HG02981 (cell line): ENCODE data around the gene ST3GAL5.
"Not testable (repeated sequence)": the region's sequence is repeated elsewhere in the genome, so short reads cannot be mapped to it uniquely, and the experiment has no call there.

Experiments used
- ATAC-seq: cut with Tn5 transposase; IDR thresholded peaks from one replicate; pipeline ENCODE4 v1.9.1; 2021; ENCODE audit warnings: mild to moderate bottlenecking, moderate library complexity; ENCODE audit not compliant: unreplicated experiment

ST3GAL5 gene

DNA sequence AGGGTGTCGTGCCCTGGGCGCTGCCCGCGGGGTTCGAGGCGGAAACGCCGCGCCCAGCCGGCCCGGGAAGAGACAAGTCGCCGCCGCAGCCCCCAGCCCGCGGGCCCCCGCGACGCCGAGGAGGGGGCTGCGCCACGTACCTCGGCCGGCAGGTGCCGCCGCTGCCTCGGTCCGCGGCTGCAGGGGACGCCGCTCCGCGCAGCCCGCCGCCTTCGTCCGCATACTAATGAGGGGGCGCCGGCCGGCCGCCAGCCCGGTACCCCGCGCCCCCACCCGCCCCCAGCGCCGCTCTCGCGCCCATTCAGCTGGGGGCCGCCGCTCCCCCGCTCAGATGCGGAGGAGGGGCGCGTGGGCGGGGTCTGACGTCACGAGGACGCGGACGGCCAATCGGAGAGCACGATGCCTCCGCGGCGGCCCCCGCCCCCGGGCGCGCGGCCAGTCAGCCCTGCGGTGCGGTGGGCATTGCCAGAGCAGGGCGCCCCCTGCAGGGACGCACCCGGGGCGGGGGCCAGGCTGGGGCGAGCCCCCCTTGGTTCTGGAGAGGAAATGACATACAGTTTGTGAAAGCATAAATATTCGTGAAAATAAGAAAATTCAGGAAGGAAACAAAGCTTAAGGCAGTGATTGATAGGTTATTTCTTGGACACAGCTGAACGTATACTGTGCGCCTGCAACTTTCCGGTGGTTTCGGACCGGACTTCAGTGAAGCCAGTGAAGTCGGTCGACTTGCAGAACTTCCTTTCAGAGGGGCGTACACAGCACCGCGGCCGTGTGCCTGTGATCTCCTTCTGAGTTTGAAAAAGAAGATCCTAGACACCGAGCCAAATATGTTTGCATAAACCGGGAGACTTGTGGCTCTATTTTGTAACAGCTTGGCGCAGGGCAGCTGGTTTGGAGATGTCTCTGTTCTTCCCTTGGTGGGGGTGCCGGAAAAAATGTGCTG, at the start of gene ST3GAL5:
Gene ST3GAL5 (minus strand): TSS at position 307 of the 943 bp plus-strand sequence. CDS start 85 bp downstream, at position 222.
- ATAC-seq, result peak; percentile 82

DNA sequence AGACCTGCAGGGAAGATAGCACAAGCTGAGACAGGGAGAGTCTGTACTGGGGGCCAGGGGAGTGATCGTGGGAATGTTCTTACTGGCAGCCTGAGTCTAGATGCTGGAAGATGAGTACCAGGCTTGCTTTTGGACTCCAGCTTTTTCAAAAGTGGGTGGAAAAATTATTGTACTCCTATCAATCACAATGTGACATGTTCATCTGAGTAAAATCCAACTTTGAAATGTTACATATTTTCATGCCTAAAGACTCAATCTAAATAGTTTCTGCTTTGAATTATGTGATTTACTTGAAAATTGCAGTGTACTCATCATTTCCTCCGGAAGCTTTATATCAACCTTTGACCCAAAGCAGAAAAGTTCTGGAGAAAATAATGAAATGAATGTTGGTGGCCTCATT, 49.7 kb upstream of the ST3GAL5 start:
- no peak for ATAC-seq

DNA sequence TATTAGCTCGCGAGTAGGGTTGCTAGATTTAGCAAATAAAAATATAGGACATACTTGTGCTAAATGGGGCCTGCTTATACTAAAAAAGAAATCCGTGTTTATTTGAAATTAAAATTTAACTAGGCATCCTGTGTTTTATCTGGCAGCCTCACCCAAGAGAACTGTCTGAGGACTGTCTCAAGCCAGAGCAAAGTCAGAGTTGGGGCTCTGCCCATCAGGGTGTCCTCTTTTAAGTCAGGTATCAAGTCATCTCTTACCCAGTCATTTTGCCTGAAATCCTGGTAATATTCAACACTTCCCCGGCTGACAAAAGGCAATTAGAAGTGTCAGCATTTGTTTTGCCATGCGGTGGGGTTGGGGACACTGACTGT, 48.3 kb upstream of the ST3GAL5 start:
- ATAC-seq, result no peak

DNA sequence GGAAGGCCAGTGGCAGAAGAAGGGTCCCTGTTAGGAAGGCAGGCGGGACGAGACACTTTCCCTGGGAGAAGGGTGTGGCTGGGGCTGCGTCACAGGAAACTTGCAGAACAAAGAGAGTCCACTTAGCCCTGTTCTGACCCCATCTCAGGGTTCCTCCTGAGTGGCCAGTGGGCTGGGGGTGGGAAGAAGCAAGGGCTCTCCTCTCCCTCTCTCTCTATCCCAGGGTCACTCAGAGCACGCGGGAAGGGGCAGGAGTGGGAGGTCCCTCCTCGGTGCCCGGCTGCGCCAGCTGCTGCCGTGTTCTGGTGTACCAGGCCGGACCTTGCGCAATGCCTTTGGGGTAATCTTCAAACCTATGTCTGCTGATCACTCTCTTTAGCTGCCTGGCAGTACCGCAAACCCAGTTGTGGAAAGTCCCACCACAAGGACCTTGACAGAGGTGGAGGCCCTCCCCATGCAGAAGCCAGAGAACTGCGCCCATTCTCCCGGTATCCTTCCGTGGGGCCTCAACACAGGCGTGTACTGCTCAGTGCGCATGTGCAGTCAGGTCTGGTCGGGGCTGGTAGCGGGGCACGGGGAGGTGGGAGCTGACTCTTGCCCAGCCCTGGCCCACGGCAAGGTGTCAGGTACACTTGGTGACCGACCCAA, 47.8 kb upstream of the ST3GAL5 start:
- no peak for ATAC-seq

DNA sequence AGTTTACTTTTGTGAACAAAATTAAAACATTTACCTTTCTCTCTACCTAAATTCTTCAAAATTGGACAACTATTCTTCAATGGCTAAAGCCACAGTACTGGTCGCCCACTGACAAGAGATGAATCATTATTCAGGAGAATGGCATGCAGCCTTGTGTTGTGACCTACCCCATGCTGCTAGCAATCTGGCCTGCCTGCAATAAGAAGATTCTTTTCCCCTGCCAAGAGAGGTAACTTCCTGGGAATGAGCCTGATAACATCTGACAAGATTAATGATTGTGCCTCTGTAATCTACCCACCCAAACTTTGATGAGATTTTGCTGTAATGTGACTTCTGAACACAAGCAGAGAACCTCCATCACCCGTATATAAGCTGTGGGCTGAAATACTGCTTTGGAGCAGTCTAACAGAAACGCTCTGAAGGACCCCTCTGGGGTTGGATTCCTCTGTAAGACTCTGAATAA, 47.0 kb upstream of the ST3GAL5 start:
- no peak for ATAC-seq

DNA sequence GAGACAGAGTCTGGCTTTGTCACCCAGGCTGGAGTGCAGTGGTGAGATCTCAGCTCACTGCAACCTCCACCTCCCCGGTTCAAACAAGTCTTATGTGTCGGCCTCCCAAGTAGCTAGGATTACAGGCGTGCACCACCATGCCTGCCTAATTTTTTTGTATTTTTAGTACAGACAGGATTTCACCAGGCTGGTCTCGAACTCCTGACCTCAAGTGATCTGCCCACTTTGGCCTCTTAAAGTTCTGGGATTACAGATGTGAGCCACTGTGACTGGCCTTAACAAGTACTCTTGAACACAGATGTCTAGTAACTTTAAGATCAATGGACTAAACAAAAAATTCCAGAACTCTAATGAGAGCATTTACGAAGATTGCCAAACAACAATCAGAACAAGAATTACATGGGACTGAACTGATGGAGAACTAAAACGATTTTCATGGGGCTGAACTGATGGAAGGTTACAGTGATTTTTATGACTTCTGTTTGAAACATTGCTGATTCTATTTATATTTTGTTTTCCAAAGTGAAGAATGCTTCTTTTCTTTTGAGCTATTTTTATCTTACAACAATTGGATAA, 46.5 kb upstream of the ST3GAL5 start:
- no peak for ATAC-seq

DNA sequence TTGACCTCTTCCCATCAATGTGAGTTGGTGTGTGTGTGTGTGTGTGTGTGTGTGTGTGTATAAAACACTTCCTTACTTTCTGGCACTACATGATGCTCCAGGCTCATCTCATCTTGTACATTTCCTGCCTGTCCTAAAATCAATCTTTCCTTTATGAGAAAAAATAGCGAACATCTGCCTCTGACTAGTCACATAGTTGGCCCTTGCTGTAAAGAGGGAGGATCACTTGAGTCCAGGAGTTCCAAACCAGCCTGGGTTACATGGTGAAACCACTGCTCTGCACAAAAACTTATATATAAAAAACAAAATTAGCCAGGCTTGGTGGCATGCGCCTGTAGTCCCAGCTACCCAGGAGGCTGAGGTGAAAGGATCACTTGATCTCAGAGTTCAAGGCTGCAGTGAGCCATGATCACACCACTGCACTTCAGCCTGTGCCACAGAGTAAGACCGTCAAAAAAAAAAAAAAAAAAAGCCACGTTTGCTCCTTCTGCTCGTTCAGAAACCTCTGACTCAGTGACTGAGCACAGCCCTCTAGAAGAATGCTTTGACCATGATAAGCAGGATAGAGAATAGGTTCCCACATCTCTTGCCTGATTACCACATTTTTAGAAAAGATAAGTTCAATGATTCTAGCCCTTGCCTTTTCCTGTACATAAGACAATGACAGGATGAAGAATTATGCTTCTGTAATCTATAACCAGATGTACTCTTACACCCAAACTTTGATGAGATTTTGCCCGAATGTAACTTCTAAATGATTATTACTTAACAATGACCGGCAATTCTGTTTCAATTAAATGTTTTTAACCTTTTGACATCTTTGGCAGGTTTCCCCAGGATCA, 45.2 kb upstream of the ST3GAL5 start:
- ATAC-seq, result no peak

DNA sequence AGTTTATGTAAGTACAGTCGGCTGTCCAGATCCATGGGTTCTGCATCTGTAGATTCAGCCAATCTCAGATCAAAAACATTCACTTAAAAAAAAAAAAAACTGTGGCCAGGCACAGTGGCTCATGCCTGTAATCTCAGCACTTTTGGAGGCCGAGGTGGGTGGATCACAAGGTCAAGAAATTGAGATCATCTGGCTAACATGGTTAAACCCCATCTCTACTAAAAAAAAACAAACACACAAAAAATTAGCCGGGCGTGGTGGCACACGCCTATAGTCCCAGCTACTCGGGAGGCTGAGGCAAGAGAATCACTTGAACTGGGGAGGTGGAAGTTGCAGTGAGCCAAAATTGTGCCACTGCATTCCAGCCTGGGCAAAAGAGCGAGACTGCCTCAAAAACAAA, 42.4 kb upstream of the ST3GAL5 start:
- not testable (repeated sequence) for ATAC-seq

DNA sequence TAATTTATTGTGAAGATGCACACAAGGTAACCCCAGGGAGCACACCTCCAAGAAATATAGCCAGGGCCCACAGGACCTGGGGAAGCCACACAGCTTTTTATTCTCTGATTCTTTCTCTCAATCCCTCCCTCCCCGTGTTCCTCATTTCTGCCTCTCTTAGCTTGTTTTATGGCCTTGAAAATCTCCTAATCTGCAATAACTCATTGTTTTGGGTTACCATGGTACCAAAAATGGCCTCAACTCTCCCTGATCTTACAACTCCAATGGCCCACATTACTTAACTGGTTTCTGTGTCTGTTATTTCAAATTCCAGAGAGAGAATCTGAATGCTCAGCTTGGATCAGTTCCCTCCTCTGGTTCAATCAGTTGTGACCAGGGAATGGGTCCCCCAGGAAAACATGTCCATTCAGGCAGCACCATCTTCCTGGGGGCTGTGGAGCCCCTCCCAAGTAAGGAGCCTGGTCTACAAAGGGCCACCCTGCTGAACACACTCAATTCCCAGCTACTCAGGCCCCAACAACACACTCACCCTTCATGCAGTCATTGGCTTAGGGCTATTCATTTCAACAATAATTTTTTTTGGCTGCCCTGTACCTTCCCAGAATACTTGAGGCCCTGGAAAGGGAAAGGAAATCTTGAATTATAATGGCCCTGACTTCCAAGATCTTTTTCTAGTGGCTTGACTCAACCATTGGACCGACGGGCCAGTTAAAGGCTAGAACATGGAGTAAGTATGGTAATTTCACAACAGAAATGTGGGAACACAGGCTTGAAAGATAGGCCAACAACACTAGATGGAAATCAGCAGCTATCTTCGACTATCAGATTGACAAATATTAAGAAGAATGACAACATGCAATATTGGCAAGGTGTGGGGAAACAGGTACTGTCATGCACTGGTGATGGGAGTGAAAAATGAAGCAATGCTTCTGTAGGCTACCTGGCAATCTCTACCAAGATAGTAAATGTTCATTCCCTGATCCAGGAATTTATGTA, 41.6 kb upstream of the ST3GAL5 start:
- no peak for ATAC-seq

DNA sequence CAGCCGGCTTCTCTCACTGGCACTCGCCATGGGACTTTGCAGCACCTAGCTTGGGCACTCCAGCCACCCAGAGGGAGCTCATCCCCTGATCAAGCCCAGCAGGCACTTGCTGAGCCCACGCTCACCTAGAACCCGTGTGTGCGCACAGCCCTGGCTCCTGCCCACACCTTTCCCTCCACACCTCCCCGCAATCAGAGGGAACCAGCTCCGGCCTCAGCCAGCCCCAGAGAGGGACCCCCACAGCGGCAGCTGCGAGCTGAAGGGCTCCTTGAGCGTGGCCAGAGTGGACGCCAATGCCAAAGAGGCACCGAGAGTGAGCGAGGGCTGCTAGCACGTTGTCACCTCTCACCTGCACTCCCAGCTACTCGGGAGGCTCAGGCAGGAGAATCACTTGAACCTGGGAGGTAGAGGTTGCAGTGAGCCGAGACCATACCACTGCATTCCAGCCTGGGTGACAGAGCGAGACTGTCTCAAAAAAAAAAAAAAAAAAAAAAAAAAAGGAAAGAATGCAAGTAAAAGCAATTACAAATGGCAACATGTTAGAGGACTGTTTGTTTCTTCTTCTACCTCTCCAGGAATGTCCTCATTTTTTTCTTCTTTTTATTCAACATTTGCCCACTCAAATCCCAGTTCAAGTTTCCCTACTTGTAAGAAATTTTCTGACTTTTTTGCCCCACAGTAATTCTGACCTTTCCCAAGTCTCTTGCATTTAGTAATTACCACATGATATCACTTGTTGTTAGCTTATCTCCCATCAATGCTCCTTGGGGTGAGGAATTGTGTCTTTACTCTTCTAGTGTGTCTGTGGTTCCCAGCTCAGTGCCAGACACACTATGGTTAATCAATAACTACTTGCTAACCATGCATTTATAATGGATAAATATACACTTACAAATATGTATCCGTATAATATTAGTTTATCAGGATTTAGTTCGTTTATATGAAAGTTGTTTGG, 40.6 kb upstream of the ST3GAL5 start:
- no peak for ATAC-seq

DNA sequence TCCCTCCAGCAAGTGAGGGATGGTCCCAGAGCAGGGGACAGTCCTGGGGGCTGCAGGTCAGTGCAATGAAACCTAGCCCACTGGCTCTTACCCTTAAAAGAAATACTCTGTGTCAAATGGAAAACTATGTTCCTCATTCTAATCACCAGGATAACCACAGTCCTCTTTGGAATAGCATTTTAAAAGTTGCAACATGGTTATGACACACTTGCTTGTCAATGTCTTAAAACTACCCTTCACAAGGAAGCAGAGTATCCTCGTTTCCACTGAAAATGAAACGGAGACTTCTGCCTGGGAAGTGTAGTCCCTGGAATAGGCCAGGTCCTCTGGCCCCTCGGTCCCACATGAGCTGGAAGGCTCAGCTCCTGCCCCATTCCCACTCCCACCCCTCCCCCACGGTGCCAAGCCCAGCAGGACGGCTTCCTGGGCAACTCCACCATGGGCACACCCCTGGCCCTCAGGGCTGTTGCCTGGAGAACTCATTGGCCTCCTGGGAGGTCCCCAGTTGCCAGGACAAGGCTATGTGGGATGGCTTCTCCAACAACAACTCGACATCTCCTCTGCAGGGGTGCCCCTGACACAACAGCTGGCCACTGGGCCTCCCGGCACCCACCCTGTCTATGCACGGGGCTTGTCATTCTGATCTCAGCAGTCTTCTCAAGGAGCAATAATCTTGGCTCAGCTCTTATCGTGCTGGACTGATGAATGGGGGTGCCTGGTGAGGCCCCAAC, 38.3 kb upstream of the ST3GAL5 start:
- ATAC-seq, result no peak

DNA sequence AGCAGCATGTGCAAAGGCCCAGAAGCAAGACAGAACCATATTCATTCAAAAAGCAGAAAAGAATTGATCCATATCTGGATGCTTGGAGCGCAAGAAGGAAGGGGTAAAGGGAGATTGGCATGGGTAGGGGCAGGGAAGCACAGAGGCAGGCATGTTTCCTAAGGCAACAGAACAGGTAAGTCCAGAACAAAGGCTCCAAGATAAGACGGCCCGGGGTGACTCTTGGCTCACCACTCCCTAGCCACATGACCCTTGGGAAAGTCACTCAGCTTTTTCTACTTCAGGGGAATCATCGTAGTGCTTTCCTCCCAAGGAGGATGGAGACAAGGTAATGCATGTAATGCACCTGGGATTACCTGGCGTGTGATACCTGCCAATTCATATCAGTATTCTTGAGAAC, 37.7 kb upstream of the ST3GAL5 start:
- no peak for ATAC-seq

DNA sequence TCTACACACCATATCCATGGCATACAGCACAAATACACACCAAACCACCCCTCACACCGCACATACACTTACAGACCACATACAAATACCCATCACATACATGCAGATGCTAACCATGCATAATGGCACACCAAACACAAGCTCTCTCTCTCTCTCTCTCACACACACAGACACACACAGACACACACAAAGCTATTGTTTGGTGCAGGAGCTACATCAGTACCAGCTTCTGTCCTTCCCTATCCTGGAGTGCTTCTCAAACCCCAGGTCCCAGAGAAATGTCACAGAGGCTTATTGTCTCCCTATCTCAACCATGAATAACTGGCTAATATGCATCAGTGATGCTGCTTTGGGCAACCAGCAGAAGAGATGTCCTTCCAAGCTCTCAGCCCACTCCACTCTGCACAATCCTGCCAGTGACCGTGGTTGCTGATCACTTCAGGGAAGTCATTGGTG, 36.5 kb upstream of the ST3GAL5 start:
- ATAC-seq, result no peak

DNA sequence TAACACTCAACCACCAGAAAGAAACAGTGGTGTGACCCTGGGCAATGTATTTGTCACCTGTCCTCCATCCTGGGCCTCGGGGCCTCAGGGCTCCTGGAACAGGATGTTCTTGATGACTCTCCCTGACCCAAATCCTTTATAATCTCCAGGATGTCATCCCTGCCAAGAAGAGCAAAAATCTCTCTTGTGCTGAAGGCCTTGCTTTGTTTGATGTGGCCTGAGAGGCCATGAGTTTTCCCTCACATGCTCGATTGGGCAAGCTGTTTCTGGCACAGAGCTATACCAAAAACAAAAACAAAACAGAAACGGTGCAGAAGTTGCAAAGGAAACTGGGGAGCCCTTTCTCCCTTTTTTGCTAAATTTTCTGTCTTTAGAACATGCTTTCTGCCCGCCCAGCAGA, 35.7 kb upstream of the ST3GAL5 start:
- ATAC-seq, result no peak

DNA sequence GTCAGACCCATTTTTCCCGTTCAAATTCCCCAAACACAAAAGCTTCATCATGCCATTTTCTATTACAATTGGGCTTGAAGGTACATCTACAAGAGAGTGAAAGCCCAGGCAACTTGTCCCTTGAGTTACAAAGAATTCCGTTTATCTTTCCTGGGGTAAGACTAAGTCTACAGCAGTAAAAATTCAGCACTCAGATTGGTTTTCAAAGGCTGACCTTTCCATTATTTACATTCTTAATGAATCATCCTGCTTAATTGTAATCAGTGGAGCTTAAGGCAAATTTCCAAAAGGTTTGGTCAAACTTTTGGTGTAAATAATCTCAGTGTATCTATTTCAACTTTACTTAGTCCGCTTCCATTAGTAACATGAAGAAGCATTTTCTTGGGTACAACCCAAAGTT, 33.4 kb upstream of the ST3GAL5 start:
- no peak for ATAC-seq

DNA sequence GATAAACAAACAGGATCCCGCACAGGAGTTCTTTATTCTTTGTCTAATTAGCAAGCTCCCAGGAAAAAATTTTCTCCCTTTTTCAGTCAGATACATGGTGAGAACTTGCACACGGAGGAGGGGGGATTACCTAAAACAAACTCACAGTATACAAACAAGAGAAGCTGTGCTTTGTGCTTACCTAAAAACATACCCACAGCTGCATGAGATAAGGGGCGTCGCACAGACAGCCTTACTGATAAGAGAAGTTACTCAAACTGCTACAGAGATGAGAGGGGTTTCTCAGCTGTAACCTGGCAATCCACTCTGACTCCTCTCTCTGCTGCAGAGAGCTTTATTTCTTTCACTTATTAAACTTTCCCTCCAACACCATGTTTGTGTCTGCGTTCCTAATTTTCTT, 32.9 kb upstream of the ST3GAL5 start:
- ATAC-seq, result no peak

DNA sequence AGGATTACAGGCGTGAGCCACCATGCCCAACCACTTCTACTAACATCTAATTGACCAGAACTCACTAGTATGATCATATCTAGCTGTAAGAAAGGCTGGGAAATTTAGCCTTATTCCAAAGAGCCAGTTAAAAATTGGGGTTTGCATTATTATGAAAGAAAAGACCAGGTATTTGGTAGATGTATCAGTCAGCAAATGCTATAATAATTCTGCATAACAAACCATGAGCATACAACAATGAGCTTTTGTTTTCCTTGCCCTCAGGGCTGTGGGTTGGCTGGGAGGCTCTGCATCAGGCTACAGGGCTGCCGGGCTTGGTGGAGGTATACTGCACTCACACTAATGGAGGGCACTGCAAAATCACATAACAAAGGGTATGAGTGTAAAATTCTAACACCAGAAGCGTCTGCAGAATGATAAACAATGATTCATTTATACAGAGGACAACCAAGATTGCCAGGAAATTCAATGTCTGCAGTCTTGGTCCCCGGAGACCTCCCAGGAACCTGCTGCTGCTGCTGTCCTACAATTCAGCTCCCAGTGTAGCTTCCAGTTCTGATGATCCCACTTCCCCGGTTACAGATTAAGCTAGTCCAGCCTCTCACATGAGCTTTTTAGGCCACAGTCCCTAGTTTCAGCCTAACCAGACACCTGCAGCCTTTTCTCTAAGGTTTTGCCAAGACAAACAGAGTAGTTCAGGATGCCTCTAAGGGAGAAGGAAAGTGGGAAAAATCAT, 32.2 kb upstream of the ST3GAL5 start:
- no peak for ATAC-seq
